WERI-Rb-1 (cell line): ENCODE measurements around the gene ATP2C2.

ENCODE experiments used
- DNase-seq: peaks from one replicate; pipeline ENCODE4 v3.0.0-alpha.2; 2020
- H3K27ac ChIP-seq: fragments of 250-450 bp; sonication (Bioruptor Pico); 2 replicates; pipeline ENCODE4 v1.5.1; 2020; ENCODE audit warnings: mild to moderate bottlenecking, moderate library complexity
- H3K27me3 ChIP-seq: fragments of 250-450 bp; sonication (Bioruptor Pico); 2 replicates; pipeline ENCODE4 v1.5.1; 2021; ENCODE audit warnings: mild to moderate bottlenecking, low read depth, moderate library complexity; ENCODE audit not compliant: insufficient read depth, severe bottlenecking
- H3K36me3 ChIP-seq: fragments of 250-450 bp; sonication (Bioruptor Pico); 2 replicates; pipeline ENCODE4 v1.5.1; 2020; ENCODE audit warnings: mild to moderate bottlenecking, moderate library complexity
- H3K4me3 ChIP-seq: 2 replicates; pipeline ENCODE4 v1.5.1; 2011; ENCODE audit warnings: low read depth, mild to moderate bottlenecking, control low read depth, low read length
- H3K9me3 ChIP-seq: fragments of 250-450 bp; sonication (Bioruptor Pico); 2 replicates; pipeline ENCODE4 v1.5.1; 2021; ENCODE audit warnings: mild to moderate bottlenecking, moderate library complexity; ENCODE audit not compliant: severe bottlenecking
- CTCF ChIP-seq: IDR thresholded peaks from 2 replicates; pipeline ENCODE4 v1.5.1; 2011; ENCODE audit warnings: low read depth, mild to moderate bottlenecking, control low read depth, inconsistent platforms, low read length

Gene ATP2C2

GRCh38 chr16:84425696-84426095 lies 57.4 kb downstream of the ATP2C2 start:
- TF ChIP-seq CTCF: no peak

GRCh38 chr16:84426804-84427203 lies 58.5 kb downstream of the ATP2C2 start:
- no peaks in the 10 kb centered on the region for H3K36me3 ChIP-seq
- H3K27ac ChIP-seq: no peak overlapping the region
- no peaks in the 10 kb centered on the region for H3K27me3 ChIP-seq
- no peaks in the 10 kb centered on the region for H3K9me3 ChIP-seq
- DNase-seq: no peak
- H3K4me3 ChIP-seq: no peak overlapping the region
- no peak for TF ChIP-seq CTCF

More at GRCh38 chr16:84425696-84426095, 57.4 kb downstream of the ATP2C2 start:
- Histone ChIP-seq H3K9me3 (no peaks in the 10 kb centered on the region), H3K36me3 (no peaks in the 10 kb centered on the region), H3K4me3 (no peak overlapping the region), H3K27me3 (no peaks in the 10 kb centered on the region), H3K27ac (no peak overlapping the region)
- no peak for DNase-seq

- H3K9me3 ChIP-seq: no peaks in the 10 kb centered on the region
- no peak overlapping the region for H3K4me3 ChIP-seq
- TF ChIP-seq CTCF: no peak
- no peak overlapping the region for H3K27ac ChIP-seq
- no peak for DNase-seq
- H3K36me3 ChIP-seq: no peaks in the 10 kb centered on the region
- no peaks in the 10 kb centered on the region for H3K27me3 ChIP-seq
Observed at GRCh38 chr16:84427553-84427952, 59.2 kb downstream of the ATP2C2 start.

GRCh38 chr16:84430860-84431259 lies 62.5 kb downstream of the ATP2C2 start:
- Histone ChIP-seq H3K27ac (no peak overlapping the region), H3K36me3 (no peaks in the 10 kb centered on the region), H3K9me3 (no peaks in the 10 kb centered on the region), H3K27me3 (no peaks in the 10 kb centered on the region), H3K4me3 (no peak overlapping the region)
- TF ChIP-seq CTCF: no peak
- no peak for DNase-seq

GRCh38 chr16:84434800-84435199 lies 66.5 kb downstream of the ATP2C2 start:
- no peaks in the 10 kb centered on the region for H3K27me3 ChIP-seq
- TF ChIP-seq CTCF: no peak
- no peaks in the 10 kb centered on the region for H3K36me3 ChIP-seq
- no peaks in the 10 kb centered on the region for H3K9me3 ChIP-seq
- no peak for DNase-seq
- no peak overlapping the region for H3K4me3 ChIP-seq
- no peak overlapping the region for H3K27ac ChIP-seq

GRCh38 chr16:84436196-84436595 lies 67.9 kb downstream of the ATP2C2 start:
- Histone ChIP-seq H3K27me3 (no peaks in the 10 kb centered on the region), H3K9me3 (no peaks in the 10 kb centered on the region), H3K27ac (no peak overlapping the region), H3K36me3 (no peaks in the 10 kb centered on the region), H3K4me3 (no peak overlapping the region)
- no peak for DNase-seq
- no peak for TF ChIP-seq CTCF
